Endodermal cell (in vitro differentiated cells): ENCODE measurements around the gene L3HYPDH. TPM values are rescaled to one million over a fixed set of nuclear protein-coding genes. Genes with fewer than 3 reads are reported as not detected.

Experiments used
- DNase-seq: peaks from one replicate; pipeline ENCODE4 v3.0.0-alpha.2; 2017
- H3K27ac ChIP-seq: 2 replicates; pipeline ENCODE4 v1.5.1; 2013; ENCODE audit warnings: mild to moderate bottlenecking, low read depth, low read length, moderate library complexity
- H3K27me3 ChIP-seq: 2 replicates; pipeline ENCODE4 v1.6.1; 2013; ENCODE audit warnings: mild to moderate bottlenecking, low read length, moderate library complexity; ENCODE audit not compliant: insufficient read depth, control insufficient read depth, poor library complexity, severe bottlenecking
- H3K36me3 ChIP-seq: 2 replicates; pipeline ENCODE4 v1.7.0; 2013; ENCODE audit warnings: mild to moderate bottlenecking, low read length, moderate library complexity; ENCODE audit not compliant: control insufficient read depth, insufficient read depth
- H3K4me1 ChIP-seq: one replicate; pipeline ENCODE4 v1.7.0; 2013; ENCODE audit warnings: low read length; ENCODE audit not compliant: control insufficient read depth, insufficient read depth
- H3K4me3 ChIP-seq: 2 replicates; pipeline ENCODE4 v1.5.1; 2013; ENCODE audit warnings: mild to moderate bottlenecking, low read length, moderate library complexity
- H3K9ac ChIP-seq: 2 replicates; pipeline ENCODE4 v1.6.1; 2013; ENCODE audit warnings: mild to moderate bottlenecking, low read length, moderate library complexity; ENCODE audit not compliant: poor library complexity, severe bottlenecking; ENCODE audit errors: extremely low read depth
- H3K9me3 ChIP-seq: 2 replicates; pipeline ENCODE4 v1.6.1; 2013; ENCODE audit warnings: mild to moderate bottlenecking, low read length, moderate library complexity; ENCODE audit not compliant: control insufficient read depth
- H3K27ac Mint-ChIP-seq: 2 replicates; pipeline ENCODE4 v1.8.0; 2020; ENCODE audit warnings: mixed read lengths
- H3K27me3 Mint-ChIP-seq: 2 replicates; pipeline ENCODE4 v1.8.0; 2021; ENCODE audit warnings: mild to moderate bottlenecking, mixed read lengths; ENCODE audit not compliant: insufficient read depth
- H3K36me3 Mint-ChIP-seq: 2 replicates; pipeline ENCODE4 v1.8.0; 2020; ENCODE audit warnings: low read depth, mixed read lengths
- H3K4me1 Mint-ChIP-seq: 2 replicates; pipeline ENCODE4 v1.8.0; 2020; ENCODE audit warnings: mixed read lengths
- H3K4me3 Mint-ChIP-seq: 2 replicates; pipeline ENCODE4 v1.8.0; 2020; ENCODE audit warnings: mild to moderate bottlenecking, moderate library complexity, mixed read lengths
- H3K9me3 Mint-ChIP-seq: 2 replicates; pipeline ENCODE4 v1.8.0; 2020; ENCODE audit warnings: mild to moderate bottlenecking, mixed read lengths
- WGBS, 2 experiments: methylation state at CpG; one replicate each; pipeline versions ENCODE4 v1.1.5 to v1.1.7; 2013; ENCODE audit warnings: missing lambda C conversion rate in 2 of 2, mixed read lengths in 1 of 2; ENCODE audit not compliant: insufficient coverage in 1 of 2, insufficient read length in 1 of 2; 5-methylcytosine and 5-hydroxymethylcytosine counted together
- total RNA-seq, 2 donors: library from RNA; stranded (reverse); fragmentation: NEBNext Ultra II Directional in 1 of 2; extraction: Animal tissue kit (Norgen Biotek cat#: 25700) in 1 of 2; gene quantifications; 2 replicates in 1 of 2; 3 replicates in 1 of 2; pipeline ENCODE4 v1.2.1, GENCODE V29; 2021
- TF ChIP-seq, protein P1 (sequence below): fragments of 200-600 bp; sonication (generic); conservative IDR thresholded peaks from 2 replicates; pipeline ENCODE4 v1.5.0; 2021; ENCODE audit warnings: antibody characterized with exemption, mild to moderate bottlenecking

Gene L3HYPDH
- total RNA-seq, 2 donors from 2014 or later = 24.7 to 30.3 TPM

DNA sequence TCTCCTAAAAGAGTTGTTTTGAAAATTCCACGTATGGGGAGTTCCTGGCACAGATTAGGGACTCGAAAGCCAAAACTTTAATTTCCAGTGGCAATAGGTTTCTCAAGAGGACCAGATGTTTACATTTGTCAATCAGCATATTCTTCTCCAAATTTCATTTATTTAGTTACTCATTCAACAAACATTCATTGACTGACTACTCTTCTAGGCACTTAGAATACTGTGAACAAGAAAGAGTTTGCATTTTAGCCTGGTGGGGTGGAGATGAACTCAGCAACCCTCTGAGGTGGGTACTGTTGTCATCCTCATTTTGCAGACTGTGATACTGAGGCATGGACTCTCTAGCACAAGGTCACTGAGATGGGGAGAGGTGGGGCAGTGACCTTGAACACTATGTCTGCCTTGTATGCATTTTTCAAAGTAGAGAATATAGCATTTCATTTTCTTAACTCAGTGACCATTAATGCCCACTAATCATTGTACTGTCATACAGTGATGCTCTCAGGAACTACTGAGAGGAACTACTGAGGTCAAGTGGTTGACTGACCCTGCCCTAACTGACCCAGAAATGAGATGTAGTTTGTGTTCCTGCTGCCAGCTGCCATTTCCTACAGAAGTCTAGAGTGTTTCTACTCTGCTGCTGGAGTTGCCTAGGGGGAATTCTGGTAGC lies 2.2 kb downstream of the L3HYPDH start:
- no peak for DNase-seq
- Mint-ChIP-seq H3K4me3 (peak overlapping the region; percentile 78), H3K27me3 (no peaks in the 10 kb centered on the region), H3K9me3 (no peaks in the 10 kb centered on the region), H3K27ac (no peak overlapping the region), H3K36me3 (peaks cover 16% of the 10 kb centered on the region), H3K4me1 (peaks cover 29% of the 10 kb centered on the region)
- Histone ChIP-seq H3K4me1 (peaks cover 11% of the 10 kb centered on the region), H3K27me3 (no peaks in the 10 kb centered on the region), H3K36me3 (peaks cover 6% of the 10 kb centered on the region), H3K9ac (no peak overlapping the region), H3K27ac (no peak overlapping the region), H3K4me3 (peak overlapping the region; percentile 99), H3K9me3 (no peaks in the 10 kb centered on the region)
- TF ChIP-seq, protein P1, sequence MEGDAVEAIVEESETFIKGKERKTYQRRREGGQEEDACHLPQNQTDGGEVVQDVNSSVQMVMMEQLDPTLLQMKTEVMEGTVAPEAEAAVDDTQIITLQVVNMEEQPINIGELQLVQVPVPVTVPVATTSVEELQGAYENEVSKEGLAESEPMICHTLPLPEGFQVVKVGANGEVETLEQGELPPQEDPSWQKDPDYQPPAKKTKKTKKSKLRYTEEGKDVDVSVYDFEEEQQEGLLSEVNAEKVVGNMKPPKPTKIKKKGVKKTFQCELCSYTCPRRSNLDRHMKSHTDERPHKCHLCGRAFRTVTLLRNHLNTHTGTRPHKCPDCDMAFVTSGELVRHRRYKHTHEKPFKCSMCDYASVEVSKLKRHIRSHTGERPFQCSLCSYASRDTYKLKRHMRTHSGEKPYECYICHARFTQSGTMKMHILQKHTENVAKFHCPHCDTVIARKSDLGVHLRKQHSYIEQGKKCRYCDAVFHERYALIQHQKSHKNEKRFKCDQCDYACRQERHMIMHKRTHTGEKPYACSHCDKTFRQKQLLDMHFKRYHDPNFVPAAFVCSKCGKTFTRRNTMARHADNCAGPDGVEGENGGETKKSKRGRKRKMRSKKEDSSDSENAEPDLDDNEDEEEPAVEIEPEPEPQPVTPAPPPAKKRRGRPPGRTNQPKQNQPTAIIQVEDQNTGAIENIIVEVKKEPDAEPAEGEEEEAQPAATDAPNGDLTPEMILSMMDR = no peak
- WGBS, 2 experiments = 93 to 100% methylated on average over 2 of the region's 2 CpGs

DNA sequence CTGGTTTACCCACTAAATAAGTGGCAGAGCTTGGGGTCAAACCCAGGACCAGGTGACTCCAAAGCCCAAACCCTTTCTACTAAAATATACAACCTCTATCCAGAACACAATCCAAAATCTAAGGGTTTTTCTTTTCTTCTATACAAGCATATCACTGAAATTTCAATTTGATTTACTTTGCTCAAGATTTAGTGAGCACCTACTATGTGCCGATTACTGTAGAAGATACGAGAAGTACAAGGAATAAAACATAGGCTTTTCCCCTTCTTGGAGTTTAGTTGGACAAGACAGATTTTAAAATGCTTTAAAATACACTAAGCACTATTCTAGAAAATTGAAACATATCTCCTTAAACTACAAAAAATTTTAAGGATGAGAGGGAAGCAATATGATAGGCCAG lies 2.8 kb downstream of the L3HYPDH start:
- H3K27ac Mint-ChIP-seq = no peak overlapping the region
- no peak overlapping the region for H3K4me3 Mint-ChIP-seq
- H3K9me3 Mint-ChIP-seq = no peaks in the 10 kb centered on the region

DNA sequence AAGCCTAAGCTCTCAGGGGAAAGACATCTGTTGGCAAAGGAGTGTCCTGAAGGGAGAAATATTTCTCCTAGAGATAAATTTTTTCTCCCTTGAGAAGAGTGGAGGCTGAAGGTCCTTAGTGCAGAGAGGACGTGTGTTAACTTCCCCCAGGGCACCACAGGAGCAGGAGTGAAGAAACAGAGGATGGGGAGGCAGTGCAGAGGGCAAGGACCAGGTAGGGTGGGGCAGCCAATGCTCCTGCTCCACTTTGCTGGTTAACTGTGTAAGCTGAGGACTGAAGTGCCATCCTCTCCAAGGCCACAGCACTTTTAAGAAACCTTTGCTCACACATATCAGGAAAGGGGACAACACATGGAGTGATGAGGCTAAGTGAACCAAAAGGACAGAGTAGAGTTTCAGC lies 4.0 kb downstream of the L3HYPDH start:
- Mint-ChIP-seq H3K27me3 (no peaks in the 10 kb centered on the region), H3K4me1 (peaks cover 39% of the 10 kb centered on the region), H3K9me3 (no peaks in the 10 kb centered on the region), H3K36me3 (peaks cover 25% of the 10 kb centered on the region), H3K4me3 (no peak overlapping the region), H3K27ac (no peak overlapping the region)
- H3K27me3 ChIP-seq = no peaks in the 10 kb centered on the region
- TF ChIP-seq, protein P1 = no peak
- H3K9me3 ChIP-seq = no peaks in the 10 kb centered on the region
- H3K9ac ChIP-seq = no peak overlapping the region
- peaks cover 14% of the 10 kb centered on the region for H3K36me3 ChIP-seq
- no peak overlapping the region for H3K4me3 ChIP-seq
- H3K27ac ChIP-seq = no peak overlapping the region
- DNase-seq = no peak
- 40% methylated on average over 1 of the region's 1 CpG; no CpG with 5 or more reads in 1 of the 2 experiments for WGBS, 2 experiments
- H3K4me1 ChIP-seq = peaks cover 20% of the 10 kb centered on the region

More for the DNA sequence above, 2.8 kb downstream of the L3HYPDH start:
- WGBS, 2 experiments = 97% methylated on average over 2 of the region's 2 CpGs; no CpG with 5 or more reads in 1 of the 2 experiments
- Histone ChIP-seq H3K36me3 (peaks cover 6% of the 10 kb centered on the region), H3K27me3 (no peaks in the 10 kb centered on the region), H3K4me1 (peaks cover 16% of the 10 kb centered on the region), H3K27ac (no peak overlapping the region), H3K9me3 (no peaks in the 10 kb centered on the region), H3K9ac (no peak overlapping the region), H3K4me3 (peak overlapping the region; percentile 99)
- DNase-seq = no peak
- Mint-ChIP-seq H3K27me3 (no peaks in the 10 kb centered on the region), H3K4me1 (peaks cover 35% of the 10 kb centered on the region), H3K36me3 (peaks cover 16% of the 10 kb centered on the region)
- TF ChIP-seq, protein P1 = no peak
